Mesenchymal stem cell (in vitro differentiated cells and primary cell): ENCODE measurements around the gene NCLN.
"Not testable (repeated sequence)": the region's sequence is repeated elsewhere in the genome, so short reads cannot be mapped to it uniquely, and the experiment has no call there.

ENCODE experiments used
- DNase-seq: peaks from one replicate; pipeline ENCODE4 v3.0.0-alpha.2; 2013
- H2AFZ ChIP-seq: one replicate; pipeline ENCODE4 v1.6.1; 2013; ENCODE audit warnings: low read depth, mild to moderate bottlenecking, control low read depth, inconsistent platforms, low read length, moderate library complexity
- H2AK5ac ChIP-seq: 2 replicates; pipeline ENCODE4 v1.6.1; 2013; ENCODE audit warnings: low read length, moderate library complexity, mild to moderate bottlenecking, inconsistent platforms; ENCODE audit not compliant: severe bottlenecking
- H2BK120ac ChIP-seq: one replicate; pipeline ENCODE4 v1.6.1; 2013; ENCODE audit warnings: low read depth, mild to moderate bottlenecking, inconsistent platforms, low read length, moderate library complexity
- H2BK12ac ChIP-seq, 2 experiments: one replicate each; pipeline ENCODE4 v1.6.1; 2013; ENCODE audit warnings: inconsistent platforms in 2 of 2, low read length in 2 of 2, mild to moderate bottlenecking in 2 of 2, moderate library complexity in 2 of 2, control low read depth in 1 of 2
- H2BK15ac ChIP-seq: one replicate; pipeline ENCODE4 v1.6.1; 2013; ENCODE audit warnings: mild to moderate bottlenecking, low read depth, inconsistent platforms; ENCODE audit not compliant: poor library complexity, severe bottlenecking
- H2BK5ac ChIP-seq: 2 replicates; pipeline ENCODE4 v1.6.1; 2013; ENCODE audit warnings: low read depth, mild to moderate bottlenecking, low read length, control low read depth, inconsistent platforms; ENCODE audit not compliant: poor library complexity, severe bottlenecking
- H3K14ac ChIP-seq, 2 experiments: one replicate each; pipeline ENCODE4 v1.6.1; 2013; ENCODE audit warnings: inconsistent platforms in 2 of 2, low read length in 2 of 2, control low read depth in 1 of 2, mild to moderate bottlenecking in 1 of 2, moderate library complexity in 1 of 2
- H3K18ac ChIP-seq, 2 experiments: one replicate each; pipeline ENCODE4 v1.6.1; 2013; ENCODE audit warnings: inconsistent platforms in 2 of 2, low read length in 2 of 2, control low read depth in 1 of 2, low read depth in 1 of 2, mild to moderate bottlenecking in 1 of 2
- H3K23ac ChIP-seq, 2 experiments: one replicate each; pipeline ENCODE4 v1.6.1; 2013; ENCODE audit warnings: inconsistent platforms in 2 of 2, low read length in 2 of 2, mild to moderate bottlenecking in 2 of 2, moderate library complexity in 2 of 2, control low read depth in 1 of 2
- H3K27ac ChIP-seq: 2 replicates; pipeline ENCODE4 v1.5.1; 2013; ENCODE audit warnings: mild to moderate bottlenecking, moderate library complexity, low read length, control low read depth, inconsistent platforms; ENCODE audit not compliant: poor library complexity, severe bottlenecking
- H3K27me3 ChIP-seq, 2 experiments: 2 replicates each; pipeline versions ENCODE4 v1.6.1 to v1.7.0; 2013; ENCODE audit warnings: low read length in 2 of 2, mild to moderate bottlenecking in 2 of 2, moderate library complexity in 2 of 2, control low read depth in 1 of 2, inconsistent platforms in 1 of 2; ENCODE audit not compliant: control insufficient read depth in 1 of 2, insufficient read depth in 1 of 2
- H3K36me3 ChIP-seq, 2 experiments: 2 replicates each; pipeline versions ENCODE4 v1.6.1 to v1.7.0; 2013; ENCODE audit warnings: low read length in 2 of 2, control low read depth in 1 of 2, inconsistent platforms in 1 of 2, low read depth in 1 of 2, mild to moderate bottlenecking in 1 of 2; ENCODE audit not compliant: insufficient read depth in 2 of 2, control insufficient read depth in 1 of 2
- H3K4ac ChIP-seq, 2 experiments: one replicate each; pipeline ENCODE4 v1.6.1; 2013; ENCODE audit warnings: inconsistent platforms in 2 of 2, low read length in 2 of 2, mild to moderate bottlenecking in 2 of 2, moderate library complexity in 2 of 2, control low read depth in 1 of 2, low read depth in 1 of 2
- H3K4me1 ChIP-seq: 2 replicates; pipeline ENCODE4 v1.6.1; 2013; ENCODE audit warnings: low read depth, low read length, control low read depth; ENCODE audit not compliant: control insufficient read depth, insufficient read depth
- H3K4me2 ChIP-seq: 2 replicates; pipeline ENCODE4 v1.6.1; 2013; ENCODE audit warnings: low read length, mild to moderate bottlenecking, inconsistent platforms; ENCODE audit not compliant: poor library complexity, severe bottlenecking
- H3K4me3 ChIP-seq, 2 experiments: 2 replicates each; pipeline versions ENCODE4 v1.5.1 to v1.7.0; 2013; ENCODE audit warnings: low read length in 2 of 2, mild to moderate bottlenecking in 2 of 2, control low read depth in 1 of 2, low read depth in 1 of 2; ENCODE audit not compliant: insufficient read depth in 1 of 2
- H3K79me1 ChIP-seq: replicated peaks from 2 replicates; pipeline ENCODE4 v1.6.1; 2013; ENCODE audit warnings: mild to moderate bottlenecking, control low read depth, low read length, inconsistent platforms; ENCODE audit not compliant: poor library complexity, severe bottlenecking
- H3K9ac ChIP-seq: 2 replicates; pipeline ENCODE4 v1.7.0; 2013; ENCODE audit warnings: mild to moderate bottlenecking, low read length, moderate library complexity
- H3K9me3 ChIP-seq: 2 replicates; pipeline ENCODE4 v1.7.0; 2013; ENCODE audit warnings: mild to moderate bottlenecking, low read length; ENCODE audit not compliant: control insufficient read depth
- H4K8ac ChIP-seq: one replicate; pipeline ENCODE4 v1.6.1; 2013; ENCODE audit warnings: inconsistent platforms, mild to moderate bottlenecking, low read length, moderate library complexity
- H4K91ac ChIP-seq: one replicate; pipeline ENCODE4 v1.6.1; 2013; ENCODE audit warnings: mild to moderate bottlenecking, low read length, inconsistent platforms
- WGBS: methylation state at CpG from one replicate; pipeline ENCODE4 v1.1.7; 2013; ENCODE audit warnings: mixed read lengths; 5-methylcytosine and 5-hydroxymethylcytosine counted together

The NCLN gene

DNA sequence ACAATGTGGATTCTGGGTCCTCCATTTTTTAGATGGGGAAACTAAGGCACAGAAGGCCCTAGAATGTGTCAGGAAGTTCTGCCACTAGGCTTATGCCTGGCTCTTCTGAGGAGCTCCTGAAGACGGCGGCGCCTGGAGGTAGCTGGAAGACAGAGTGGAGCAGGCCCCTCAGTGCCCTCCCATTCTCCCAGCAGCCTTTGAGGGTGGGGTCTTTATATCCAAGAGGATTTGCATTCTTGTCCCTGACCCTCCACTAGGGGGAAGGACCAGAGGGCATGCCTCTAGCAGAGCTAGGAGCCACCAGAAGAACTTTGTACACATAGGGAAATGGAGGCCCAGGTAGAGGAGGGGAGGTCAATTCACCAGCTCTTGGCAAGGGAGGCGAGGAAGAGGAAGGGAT, 48.1 kb downstream of the NCLN start:
- Histone ChIP-seq H2BK5ac (no peak overlapping the region), H2BK15ac (no peak overlapping the region), H4K91ac (no peak overlapping the region), H2BK12ac (no peak overlapping the region), H3K9ac (no peak overlapping the region), H3K79me1 (no peaks in the 10 kb centered on the region), H3K23ac (no peak overlapping the region), H3K36me3 (no peaks in the 10 kb centered on the region), H3K4me2 (no peak overlapping the region), H3K18ac (no peak overlapping the region), H3K4me1 (peaks cover 1% of the 10 kb centered on the region), H2AFZ (no peak overlapping the region), H4K8ac (no peak overlapping the region), H3K4ac (no peak overlapping the region), H3K27ac (no peak overlapping the region), H3K27me3 (peaks cover 37 to 59% of the 10 kb centered on the region in 2 experiments), H3K4me3 (no peak overlapping the region), H2BK120ac (no peak overlapping the region), H2AK5ac (no peak overlapping the region), H3K9me3 (no peaks in the 10 kb centered on the region), H3K14ac (no peak overlapping the region)
- no peak for DNase-seq
- WGBS: 92% methylated on average over 3 of the region's 4 CpGs

DNA sequence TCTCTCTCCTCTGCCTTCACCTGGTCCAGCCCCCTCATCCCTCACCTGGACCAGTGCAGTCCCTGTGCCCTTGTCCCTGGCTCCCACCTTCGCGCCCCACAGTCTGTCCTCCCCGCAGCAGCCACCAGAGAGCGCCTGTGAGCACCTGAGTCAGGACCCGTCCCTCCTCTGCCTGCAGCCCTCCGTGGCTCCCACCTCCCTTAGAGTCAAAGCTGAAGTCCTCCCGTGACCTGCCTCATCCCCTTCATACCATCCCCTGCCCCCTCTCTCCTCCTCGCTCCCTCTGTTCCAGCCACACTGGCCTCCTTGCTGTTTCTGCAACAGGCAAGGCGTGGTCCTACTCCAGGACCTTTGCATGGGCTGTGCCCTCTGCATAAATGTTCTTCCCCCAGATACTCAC, 49.1 kb downstream of the NCLN start:
- no peak overlapping the region for H3K14ac ChIP-seq
- peaks cover 33 to 49% of the 10 kb centered on the region in 2 experiments for H3K27me3 ChIP-seq

DNA sequence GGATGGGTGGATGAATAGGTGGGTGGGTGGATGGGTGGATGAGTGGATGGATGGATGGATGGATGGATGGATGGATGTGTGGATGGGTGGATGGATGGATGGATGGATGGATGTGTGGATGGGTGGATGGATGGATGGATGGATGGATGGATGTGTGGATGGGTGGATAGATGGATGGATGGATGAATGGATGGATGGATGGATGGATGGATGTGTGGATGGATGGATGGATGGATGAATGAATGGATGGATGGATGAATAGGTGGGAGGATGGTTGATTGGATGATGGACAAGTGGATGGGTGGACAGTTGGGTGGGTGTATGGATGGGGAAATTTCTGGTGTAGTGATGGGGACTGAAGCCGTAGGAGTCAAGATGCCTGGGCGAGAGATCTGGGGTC, 49.9 kb downstream of the NCLN start:
- H3K79me1 ChIP-seq, H3K18ac ChIP-seq, H4K8ac ChIP-seq, H3K4ac ChIP-seq, H3K14ac ChIP-seq, H3K27ac ChIP-seq, H2BK12ac ChIP-seq, H2BK5ac ChIP-seq, H4K91ac ChIP-seq, H2BK120ac ChIP-seq, H3K9ac ChIP-seq, H2AK5ac ChIP-seq, H2BK15ac ChIP-seq, H3K23ac ChIP-seq, H3K4me1 ChIP-seq, DNase-seq, H3K4me2 ChIP-seq, H3K36me3 ChIP-seq, H3K4me3 ChIP-seq, H3K9me3 ChIP-seq, H2AFZ ChIP-seq: not testable (repeated sequence)
- 75% methylated on average over 2 of the region's 2 CpGs for WGBS
- peaks cover 26 to 44% of the 10 kb centered on the region in 2 experiments for H3K27me3 ChIP-seq

More for the DNA sequence above, 49.1 kb downstream of the NCLN start:
- Histone ChIP-seq H2BK120ac (no peak overlapping the region), H3K4me2 (no peak overlapping the region), H3K79me1 (no peaks in the 10 kb centered on the region), H3K27ac (no peak overlapping the region), H3K36me3 (no peaks in the 10 kb centered on the region), H3K4ac (no peak overlapping the region), H3K4me3 (no peak overlapping the region), H2AFZ (no peak overlapping the region), H3K4me1 (no peaks in the 10 kb centered on the region), H2BK5ac (no peak overlapping the region), H3K9ac (no peak overlapping the region), H2BK15ac (no peak overlapping the region), H3K23ac (no peak overlapping the region), H2AK5ac (no peak overlapping the region), H4K8ac (no peak overlapping the region), H2BK12ac (no peak overlapping the region), H4K91ac (no peak overlapping the region), H3K9me3 (no peaks in the 10 kb centered on the region), H3K18ac (no peak overlapping the region)
- DNase-seq: no peak
- 38% methylated on average over 9 of the region's 9 CpGs for WGBS

DNA sequence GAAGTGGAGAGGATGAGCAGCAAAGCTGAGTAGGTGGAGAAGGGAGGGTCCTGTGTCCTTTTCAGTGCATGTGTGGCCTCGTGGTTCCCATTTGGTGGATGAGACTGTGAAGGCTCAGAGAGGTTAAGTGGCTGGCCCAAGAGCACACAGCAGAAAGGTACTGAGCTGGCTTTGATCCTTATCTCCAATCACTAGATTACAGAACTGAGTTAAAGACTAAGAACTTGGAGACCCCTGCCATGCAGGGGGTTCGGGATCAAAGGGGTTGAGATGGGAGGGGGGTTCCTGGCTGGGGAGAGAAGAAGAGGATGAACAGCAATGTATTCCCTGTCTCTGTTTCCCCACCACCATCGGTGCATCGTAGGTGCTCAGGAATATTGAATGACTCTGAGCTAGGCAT, 50.5 kb downstream of the NCLN start:
- Histone ChIP-seq H2BK120ac (no peak overlapping the region), H3K9ac (no peak overlapping the region), H2BK12ac (no peak overlapping the region), H3K23ac (no peak overlapping the region), H2AFZ (no peak overlapping the region), H3K4ac (no peak overlapping the region), H2AK5ac (no peak overlapping the region), H3K27me3 (peaks cover 21 to 40% of the 10 kb centered on the region in 2 experiments), H4K8ac (no peak overlapping the region), H2BK15ac (no peak overlapping the region), H3K9me3 (no peaks in the 10 kb centered on the region), H3K14ac (no peak overlapping the region), H4K91ac (no peak overlapping the region), H2BK5ac (no peak overlapping the region), H3K18ac (no peak overlapping the region), H3K4me1 (no peaks in the 10 kb centered on the region), H3K36me3 (no peaks in the 10 kb centered on the region), H3K27ac (no peak overlapping the region), H3K4me3 (no peak overlapping the region), H3K4me2 (no peak overlapping the region), H3K79me1 (no peaks in the 10 kb centered on the region)
- DNase-seq: no peak
- WGBS: 73% methylated on average over 3 of the region's 4 CpGs
